ENCODE results near the gene CROT.

DNA sequence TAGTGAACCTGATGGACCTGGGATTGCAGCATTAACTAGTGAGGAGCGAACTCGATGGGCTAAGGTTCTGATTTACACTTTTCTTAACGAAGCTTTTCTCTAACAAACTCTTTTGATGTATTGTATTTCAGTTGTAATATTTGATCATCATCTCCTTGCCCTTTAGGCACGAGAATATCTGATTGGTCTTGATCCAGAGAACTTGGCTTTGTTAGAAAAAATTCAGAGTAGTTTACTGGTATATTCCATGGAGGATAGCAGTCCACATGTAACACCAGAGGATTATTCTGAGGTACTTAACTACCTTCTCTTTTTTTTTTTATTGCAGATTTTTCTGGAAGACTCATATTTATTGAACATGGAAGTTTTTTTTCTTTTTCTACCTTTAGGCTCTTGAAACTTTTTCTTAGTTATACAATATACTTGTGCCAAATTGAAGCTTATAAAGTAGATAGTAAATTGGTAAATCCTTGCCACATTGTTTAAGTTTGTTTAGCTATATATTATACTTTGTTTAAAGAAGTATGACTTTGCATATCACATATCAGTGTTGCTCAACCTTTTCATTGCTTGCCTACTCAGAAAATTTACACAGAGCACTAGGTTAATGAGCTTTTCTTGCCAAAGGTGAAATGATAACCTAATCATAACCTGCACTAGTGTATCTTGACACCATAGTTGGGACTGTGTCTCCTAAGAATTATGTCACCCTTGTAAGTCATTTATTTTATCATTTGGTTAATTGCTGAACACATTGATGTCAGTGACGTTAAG, 30.4 kb downstream of the CROT start:
- no peak for TF ChIP-seq EZH2phosphoT487 (IDR thresholded peaks at IDR 0.05; ENCODE audit: borderline replicate concordance)
- TF ChIP-seq, protein P1, sequence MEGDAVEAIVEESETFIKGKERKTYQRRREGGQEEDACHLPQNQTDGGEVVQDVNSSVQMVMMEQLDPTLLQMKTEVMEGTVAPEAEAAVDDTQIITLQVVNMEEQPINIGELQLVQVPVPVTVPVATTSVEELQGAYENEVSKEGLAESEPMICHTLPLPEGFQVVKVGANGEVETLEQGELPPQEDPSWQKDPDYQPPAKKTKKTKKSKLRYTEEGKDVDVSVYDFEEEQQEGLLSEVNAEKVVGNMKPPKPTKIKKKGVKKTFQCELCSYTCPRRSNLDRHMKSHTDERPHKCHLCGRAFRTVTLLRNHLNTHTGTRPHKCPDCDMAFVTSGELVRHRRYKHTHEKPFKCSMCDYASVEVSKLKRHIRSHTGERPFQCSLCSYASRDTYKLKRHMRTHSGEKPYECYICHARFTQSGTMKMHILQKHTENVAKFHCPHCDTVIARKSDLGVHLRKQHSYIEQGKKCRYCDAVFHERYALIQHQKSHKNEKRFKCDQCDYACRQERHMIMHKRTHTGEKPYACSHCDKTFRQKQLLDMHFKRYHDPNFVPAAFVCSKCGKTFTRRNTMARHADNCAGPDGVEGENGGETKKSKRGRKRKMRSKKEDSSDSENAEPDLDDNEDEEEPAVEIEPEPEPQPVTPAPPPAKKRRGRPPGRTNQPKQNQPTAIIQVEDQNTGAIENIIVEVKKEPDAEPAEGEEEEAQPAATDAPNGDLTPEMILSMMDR (conservative IDR thresholded peaks at IDR 0.05; ENCODE audit: low read length) = no peak
